GM11168 (cell line): ENCODE data around the gene TMEM132D.

Experiments
- in situ Hi-C: fragments of 300-500 bp; cut with MboI; formaldehyde crosslinking; loops from one replicate; pipeline ENCODE4 v1.12.0; 2022; ENCODE audit warnings: low sequenced_read_pairs; ENCODE audit not compliant: unreplicated experiment

Gene TMEM132D

GRCh38 chr12:129675947-129676346, 227.9 kb downstream of the TMEM132D start:
- in situ Hi-C loops, result no loop called here

GRCh38 chr12:129675496-129675895, 228.3 kb downstream of the TMEM132D start:
- in situ Hi-C loops, result no loop called here

- in situ Hi-C loops, result no loop called here
These were observed 230.0 kb downstream of the TMEM132D start for GRCh38 chr12:129673806-129674205.

DNA sequence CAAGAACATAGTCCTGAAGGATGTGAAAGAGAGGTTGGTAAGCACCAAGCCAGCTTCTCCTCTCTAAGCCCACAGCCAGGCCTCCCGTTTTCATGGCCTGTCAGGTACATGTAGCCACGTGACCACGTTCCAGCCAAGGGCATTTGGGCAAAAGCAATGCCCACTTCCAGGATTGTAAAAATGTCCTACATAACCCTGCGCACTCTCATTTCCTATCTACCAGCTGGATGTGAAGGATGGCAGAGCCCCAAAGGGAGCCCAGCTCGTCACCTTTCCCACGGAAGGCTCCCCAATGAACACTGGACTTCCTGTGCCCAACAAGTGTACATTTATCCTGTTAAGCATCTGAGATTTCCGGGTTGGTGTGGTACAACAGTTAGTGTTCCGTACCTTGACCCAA, 231.7 kb downstream of the TMEM132D start:
- in situ Hi-C loops, result no loop called here

- in situ Hi-C loops, result no loop called here
These were observed 233.4 kb downstream of the TMEM132D start for GRCh38 chr12:129670256-129670920.

GRCh38 chr12:129665414-129665813, 238.4 kb downstream of the TMEM132D start:
- in situ Hi-C loops, result no loop called here

DNA sequence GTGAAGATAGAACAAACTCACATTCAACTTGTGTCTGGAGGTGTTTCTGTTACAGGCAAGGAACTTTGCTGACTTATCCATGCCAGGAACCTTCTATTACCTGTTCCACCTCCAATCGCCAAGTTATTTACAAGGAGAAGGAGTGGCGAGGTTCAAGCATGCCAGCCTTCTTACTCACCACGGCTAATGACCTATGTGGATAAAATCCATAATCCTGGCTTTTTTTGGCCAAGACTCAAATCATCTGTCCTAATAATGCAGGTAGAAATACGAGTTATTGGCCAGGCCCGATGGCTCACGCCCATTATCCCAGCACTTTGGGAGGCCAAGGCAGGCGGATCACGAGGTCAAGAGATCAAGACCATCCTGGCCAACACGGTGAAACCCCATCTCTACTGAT, 241.6 kb downstream of the TMEM132D start:
- in situ Hi-C loops, result no loop called here

DNA sequence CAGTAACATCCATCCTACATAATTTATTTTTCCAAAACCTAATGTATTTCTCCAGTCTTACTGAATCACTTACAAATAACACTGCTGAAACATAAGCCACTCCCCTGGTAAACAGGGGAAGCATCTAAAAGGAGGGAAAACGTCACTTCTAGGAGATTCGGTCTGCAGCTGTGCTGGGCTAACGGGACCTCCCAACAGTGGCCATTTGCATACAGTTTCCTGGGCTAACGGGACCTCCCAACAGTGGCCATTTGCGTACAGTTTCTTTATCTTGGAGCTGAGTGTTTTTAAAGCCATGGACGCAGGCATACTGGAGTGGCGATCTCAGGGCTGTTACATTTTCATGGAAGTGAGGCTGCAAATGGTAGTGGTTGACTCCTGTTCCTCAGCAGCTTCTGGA, 242.9 kb downstream of the TMEM132D start:
- in situ Hi-C loops, result no loop called here

DNA sequence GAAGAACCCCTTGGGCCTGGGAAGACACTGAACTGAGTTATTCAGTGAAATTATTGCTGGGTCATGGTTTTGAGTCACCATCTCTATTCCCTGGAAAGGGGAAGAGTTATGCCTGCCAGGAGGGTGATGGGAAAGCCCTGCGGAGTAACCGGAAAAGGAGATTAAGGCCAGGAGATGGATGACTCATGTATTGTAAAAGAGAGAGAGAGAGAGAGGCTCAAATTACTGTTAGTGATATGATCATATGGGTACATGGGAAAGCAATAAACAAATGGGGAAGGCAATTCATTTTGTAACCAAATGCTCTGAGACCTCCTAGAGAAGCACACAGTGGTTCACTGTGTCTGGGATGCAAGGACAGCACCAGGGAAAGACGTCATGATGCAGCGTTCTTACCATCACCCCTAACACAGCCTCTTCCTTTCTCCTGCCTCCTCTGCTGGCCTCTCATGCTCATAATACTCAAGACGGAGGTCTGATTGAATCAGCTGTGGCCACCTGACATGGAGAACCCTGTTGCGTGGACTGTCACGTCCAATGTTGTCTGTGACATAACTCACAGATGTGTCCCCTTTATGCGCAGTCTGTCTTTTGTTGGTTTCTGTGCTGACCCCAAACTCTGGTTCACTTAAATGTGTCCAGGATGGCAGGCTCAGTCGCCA, 243.7 kb downstream of the TMEM132D start:
- in situ Hi-C loops, result no loop called here

GRCh38 chr12:129657179-129657578, 246.6 kb downstream of the TMEM132D start:
- in situ Hi-C loops, result no loop called here

DNA sequence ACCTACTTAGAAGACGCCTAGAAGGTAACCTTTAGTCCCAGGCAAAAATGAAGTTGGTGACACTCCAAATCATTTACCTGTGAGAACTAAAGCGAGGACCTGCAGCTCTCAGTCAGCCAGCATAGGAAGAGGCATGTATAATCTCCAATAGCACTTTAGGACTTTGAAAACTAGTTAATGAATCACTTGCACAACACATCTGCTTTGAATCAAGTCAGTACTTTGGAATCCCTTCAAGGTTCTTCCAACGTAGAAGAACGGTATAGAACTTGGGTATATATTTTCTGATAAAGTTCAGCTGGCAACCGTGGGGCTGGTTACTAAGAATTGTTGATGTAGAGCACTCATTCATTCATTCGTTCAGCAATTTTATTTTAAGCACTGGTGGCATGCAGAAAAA, 251.9 kb downstream of the TMEM132D start:
- in situ Hi-C loops, result no loop called here

DNA sequence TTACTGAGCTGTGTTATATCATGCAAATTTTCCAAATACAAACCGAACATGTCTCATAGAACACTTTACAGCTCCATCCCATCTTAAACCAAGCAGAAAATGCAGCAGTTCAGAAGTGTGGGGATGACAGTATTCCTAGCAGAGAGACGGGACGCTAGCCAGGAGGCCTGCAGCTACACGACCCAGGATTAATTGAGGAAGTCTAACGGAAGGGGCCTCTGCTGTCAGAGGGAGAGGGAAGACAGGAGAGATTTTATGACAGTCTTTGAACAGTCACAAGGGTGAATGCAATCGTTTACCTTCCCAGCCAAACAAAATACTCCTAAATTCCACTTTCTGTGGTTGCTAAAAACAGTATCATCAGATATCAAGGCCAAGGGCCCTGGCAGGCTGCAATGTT, 261.9 kb downstream of the TMEM132D start:
- in situ Hi-C loops, result no loop called here

DNA sequence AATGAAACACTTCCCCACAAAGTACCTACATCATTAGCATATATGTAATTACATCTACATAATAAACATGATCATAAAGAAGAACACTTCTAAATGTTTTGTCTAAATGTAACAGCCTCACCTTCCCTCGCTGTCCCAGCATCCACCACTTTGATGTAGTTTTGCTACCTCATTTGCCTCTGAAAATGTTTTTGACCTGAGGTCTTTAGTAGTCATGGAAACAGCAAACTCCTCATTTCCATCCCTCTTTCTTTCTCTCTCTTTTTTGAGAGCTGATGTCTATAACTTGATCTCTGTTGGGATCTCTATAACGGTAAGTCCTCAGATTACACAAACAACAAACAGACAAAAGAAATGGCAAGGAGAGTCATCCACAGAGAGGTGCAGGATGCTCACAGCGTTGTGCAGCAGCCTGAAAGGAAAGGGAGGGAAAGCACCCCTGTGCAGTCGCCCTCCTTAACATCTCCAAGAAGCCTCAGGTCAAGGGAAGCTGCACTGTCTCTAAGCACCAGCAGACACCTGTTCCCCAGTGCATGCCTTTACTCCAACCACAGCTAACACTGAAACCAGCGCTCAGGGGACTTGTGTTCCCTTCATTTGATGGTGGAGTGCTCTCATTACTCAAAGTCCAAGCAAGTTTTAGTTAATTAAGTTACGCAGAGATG, 268.7 kb downstream of the TMEM132D start:
- in situ Hi-C loops, result no loop called here

GRCh38 chr12:129631316-129631715, 272.5 kb downstream of the TMEM132D start:
- in situ Hi-C loops, result no loop called here

GRCh38 chr12:129629901-129630300, 273.9 kb downstream of the TMEM132D start:
- in situ Hi-C loops, result no loop called here

DNA sequence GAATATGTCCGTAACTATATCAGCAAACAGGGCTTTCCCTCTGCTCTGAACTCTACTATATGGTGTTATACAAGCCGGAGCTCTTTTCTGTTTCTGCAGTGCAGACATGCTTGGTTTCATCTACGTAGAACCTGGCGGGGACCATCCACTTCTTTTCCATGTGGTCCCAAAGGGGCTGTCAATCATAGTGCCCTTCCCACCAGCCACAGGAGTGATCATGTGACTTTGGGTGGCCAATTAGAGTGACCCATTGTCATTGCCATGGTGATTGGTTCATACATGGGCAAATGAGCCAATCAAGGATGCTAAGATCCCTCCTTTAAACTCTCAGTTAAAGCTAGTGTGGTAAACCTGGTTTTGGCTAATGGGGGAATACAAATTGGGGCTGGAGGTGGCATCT, 281.3 kb downstream of the TMEM132D start:
- in situ Hi-C loops, result no loop called here

- in situ Hi-C loops, result no loop called here
These were observed 284.6 kb downstream of the TMEM132D start for GRCh38 chr12:129619271-129619670.

- in situ Hi-C loops, result no loop called here
These were observed 286.0 kb downstream of the TMEM132D start for GRCh38 chr12:129617849-129618248.

DNA sequence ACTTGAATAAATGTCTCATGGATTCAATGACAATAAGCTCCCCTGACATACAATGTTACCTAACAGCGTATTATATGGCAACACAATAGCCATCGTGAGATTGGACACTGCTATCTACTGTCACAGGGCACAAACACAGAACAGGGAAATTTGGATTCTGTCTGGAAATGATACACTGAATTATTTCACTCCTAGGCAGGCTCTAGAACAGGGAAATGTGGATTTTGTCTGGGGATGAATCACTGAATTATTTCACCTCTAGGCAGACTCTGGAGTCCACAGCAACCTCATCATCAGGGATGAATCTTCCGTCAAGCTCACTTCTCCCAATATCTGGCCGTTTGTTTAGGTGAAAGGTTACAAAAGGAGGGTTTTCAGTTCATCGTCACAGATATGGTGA, 288.8 kb downstream of the TMEM132D start:
- in situ Hi-C loops, result no loop called here

- in situ Hi-C loops, result no loop called here
These were observed 289.5 kb downstream of the TMEM132D start for GRCh38 chr12:129614221-129614885.

DNA sequence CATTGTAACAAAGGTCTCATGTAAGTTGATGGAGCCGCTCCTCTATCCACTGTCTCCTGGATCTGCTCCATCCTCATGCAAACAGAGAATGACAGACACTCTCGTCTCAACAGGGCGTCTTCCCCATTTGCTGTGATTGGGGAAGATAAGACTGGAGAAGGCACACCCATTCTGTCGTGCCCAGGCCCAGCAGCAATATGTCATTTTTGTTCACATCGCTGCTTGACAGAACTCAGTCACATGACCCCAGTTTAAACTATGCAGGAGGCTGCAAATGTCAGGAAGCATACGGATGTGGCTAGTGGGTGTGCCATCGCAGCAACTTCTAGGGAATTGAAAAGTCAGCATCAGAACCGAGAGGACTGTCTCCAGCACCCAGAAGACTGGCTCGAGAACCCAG, 290.5 kb downstream of the TMEM132D start:
- in situ Hi-C loops, result no loop called here
